Type B pancreatic cell (in vitro differentiated cells): Measurements from ENCODE around the gene TMTC4. TPM values are rescaled to one million over a fixed set of nuclear protein-coding genes. Genes with fewer than 3 reads are reported as not detected.
A peak's percentile ranks its signal among the peaks of the same experiment; 100 is the strongest.

Experiments
- DNase-seq: peaks from one replicate; pipeline ENCODE4 v3.0.0; 2021; ENCODE audit warnings: mixed read lengths; ENCODE audit not compliant: unreplicated experiment; ENCODE audit errors: extremely low spot score
- H3K27ac Mint-ChIP-seq: 2 replicates; pipeline ENCODE4 v1.8.0; 2021; ENCODE audit warnings: mild to moderate bottlenecking, mixed read lengths
- H3K27me3 Mint-ChIP-seq: 2 replicates; pipeline ENCODE4 v1.8.0; 2021; ENCODE audit warnings: mixed read lengths
- H3K36me3 Mint-ChIP-seq: 2 replicates; pipeline ENCODE4 v1.8.0; 2021; ENCODE audit warnings: mixed read lengths
- H3K4me1 Mint-ChIP-seq: one replicate; pipeline ENCODE4 v1.8.0; 2021; ENCODE audit warnings: mixed read lengths; ENCODE audit not compliant: unreplicated experiment
- H3K4me3 Mint-ChIP-seq: 2 replicates; pipeline ENCODE4 v1.8.0; 2021; ENCODE audit warnings: mild to moderate bottlenecking, mixed read lengths
- H3K9me3 Mint-ChIP-seq: 2 replicates; pipeline ENCODE4 v1.8.0; 2021; ENCODE audit warnings: mixed read lengths
- long read RNA-seq: library from polyadenylated mRNA; unstranded; transcript quantifications from one replicate; pipeline ENCODE4 v2.0.0, GENCODE V29; 2020
- total RNA-seq: library from RNA; stranded (reverse); gene quantifications from 2 replicates; pipeline ENCODE4 v1.2.1, GENCODE V29; 2021; ENCODE audit warnings: low replicate concordance
- TF ChIP-seq, protein P1 (sequence below): fragments of 200-600 bp; sonication (generic); conservative IDR thresholded peaks from 2 replicates; pipeline ENCODE4 v1.5.0; 2021; ENCODE audit warnings: antibody characterized with exemption, mild to moderate bottlenecking

The TMTC4 gene, protein sequence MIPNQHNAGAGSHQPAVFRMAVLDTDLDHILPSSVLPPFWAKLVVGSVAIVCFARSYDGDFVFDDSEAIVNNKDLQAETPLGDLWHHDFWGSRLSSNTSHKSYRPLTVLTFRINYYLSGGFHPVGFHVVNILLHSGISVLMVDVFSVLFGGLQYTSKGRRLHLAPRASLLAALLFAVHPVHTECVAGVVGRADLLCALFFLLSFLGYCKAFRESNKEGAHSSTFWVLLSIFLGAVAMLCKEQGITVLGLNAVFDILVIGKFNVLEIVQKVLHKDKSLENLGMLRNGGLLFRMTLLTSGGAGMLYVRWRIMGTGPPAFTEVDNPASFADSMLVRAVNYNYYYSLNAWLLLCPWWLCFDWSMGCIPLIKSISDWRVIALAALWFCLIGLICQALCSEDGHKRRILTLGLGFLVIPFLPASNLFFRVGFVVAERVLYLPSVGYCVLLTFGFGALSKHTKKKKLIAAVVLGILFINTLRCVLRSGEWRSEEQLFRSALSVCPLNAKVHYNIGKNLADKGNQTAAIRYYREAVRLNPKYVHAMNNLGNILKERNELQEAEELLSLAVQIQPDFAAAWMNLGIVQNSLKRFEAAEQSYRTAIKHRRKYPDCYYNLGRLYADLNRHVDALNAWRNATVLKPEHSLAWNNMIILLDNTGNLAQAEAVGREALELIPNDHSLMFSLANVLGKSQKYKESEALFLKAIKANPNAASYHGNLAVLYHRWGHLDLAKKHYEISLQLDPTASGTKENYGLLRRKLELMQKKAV
- total RNA-seq, result 44.5 and 45.2 TPM in 2 replicates
- long read RNA-seq, transcript TMTC4-203 (18 exons, 3,483 nt), result minor isoform, 26 of 164 reads
- long read RNA-seq, transcript TMTC4-202 (19 exons, 3,602 nt), result major isoform, 39 of 164 reads
- long read RNA-seq, partial matches to known transcripts, result 59 of 164 reads
- long read RNA-seq, other reads (novel, unspliced or antisense), result 40 of 164 reads

DNA sequence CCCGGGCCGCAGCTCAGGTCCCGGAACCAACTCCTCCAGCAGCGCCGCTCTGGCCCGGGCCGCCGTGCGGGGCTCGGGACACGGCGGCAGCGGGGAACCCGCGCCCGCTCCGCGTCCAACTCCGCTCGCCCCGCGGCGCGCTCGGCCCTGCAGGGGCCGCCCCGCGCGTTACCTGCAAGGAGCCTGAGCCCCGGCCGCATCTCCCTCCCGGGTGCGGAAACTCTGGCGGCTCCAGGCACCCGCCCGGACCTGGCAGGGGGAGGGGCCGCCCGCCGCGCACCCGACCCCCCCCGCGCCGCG lies at the start of gene TMTC4:
TMTC4 (minus strand) TSS at position 224 of the 300 bp plus-strand sequence. CDS start 4,433 bp downstream, outside the sequence.
- Mint-ChIP-seq H3K4me3 (peak within 1 kb of the TSS; percentile 95), H3K27ac (peak within 1 kb of the TSS; percentile 94), H3K4me1 (peaks cover 31% of the 10 kb centered on the region), H3K27me3 (peaks cover 10% of the 10 kb centered on the region), H3K9me3 (no peaks in the 10 kb centered on the region), H3K36me3 (peaks cover 4% of the 10 kb centered on the region)
- TF ChIP-seq, protein P1, sequence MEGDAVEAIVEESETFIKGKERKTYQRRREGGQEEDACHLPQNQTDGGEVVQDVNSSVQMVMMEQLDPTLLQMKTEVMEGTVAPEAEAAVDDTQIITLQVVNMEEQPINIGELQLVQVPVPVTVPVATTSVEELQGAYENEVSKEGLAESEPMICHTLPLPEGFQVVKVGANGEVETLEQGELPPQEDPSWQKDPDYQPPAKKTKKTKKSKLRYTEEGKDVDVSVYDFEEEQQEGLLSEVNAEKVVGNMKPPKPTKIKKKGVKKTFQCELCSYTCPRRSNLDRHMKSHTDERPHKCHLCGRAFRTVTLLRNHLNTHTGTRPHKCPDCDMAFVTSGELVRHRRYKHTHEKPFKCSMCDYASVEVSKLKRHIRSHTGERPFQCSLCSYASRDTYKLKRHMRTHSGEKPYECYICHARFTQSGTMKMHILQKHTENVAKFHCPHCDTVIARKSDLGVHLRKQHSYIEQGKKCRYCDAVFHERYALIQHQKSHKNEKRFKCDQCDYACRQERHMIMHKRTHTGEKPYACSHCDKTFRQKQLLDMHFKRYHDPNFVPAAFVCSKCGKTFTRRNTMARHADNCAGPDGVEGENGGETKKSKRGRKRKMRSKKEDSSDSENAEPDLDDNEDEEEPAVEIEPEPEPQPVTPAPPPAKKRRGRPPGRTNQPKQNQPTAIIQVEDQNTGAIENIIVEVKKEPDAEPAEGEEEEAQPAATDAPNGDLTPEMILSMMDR, result no peak
- no peak for DNase-seq

DNA sequence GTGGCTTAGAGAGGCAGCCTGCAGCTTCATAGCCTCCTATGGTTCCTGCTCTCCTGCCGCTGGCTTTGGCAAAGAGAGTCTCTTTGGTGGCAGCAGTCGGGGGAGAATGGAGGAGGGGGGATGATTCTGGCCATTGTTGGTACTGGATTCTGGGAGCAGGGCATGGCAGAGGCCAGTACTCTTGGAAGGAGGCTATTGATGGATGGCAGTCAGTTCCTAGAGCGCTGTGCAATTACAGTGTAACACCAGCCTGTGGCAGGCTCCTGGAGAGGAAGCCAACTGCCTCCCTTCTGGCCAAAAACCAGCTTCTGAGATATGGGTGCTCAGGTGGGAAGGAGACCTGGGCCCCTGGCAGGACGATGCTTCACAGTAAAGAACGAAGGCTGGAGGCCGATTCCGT lies 47.9 kb upstream of the TMTC4 start:
- no peak for DNase-seq

DNA sequence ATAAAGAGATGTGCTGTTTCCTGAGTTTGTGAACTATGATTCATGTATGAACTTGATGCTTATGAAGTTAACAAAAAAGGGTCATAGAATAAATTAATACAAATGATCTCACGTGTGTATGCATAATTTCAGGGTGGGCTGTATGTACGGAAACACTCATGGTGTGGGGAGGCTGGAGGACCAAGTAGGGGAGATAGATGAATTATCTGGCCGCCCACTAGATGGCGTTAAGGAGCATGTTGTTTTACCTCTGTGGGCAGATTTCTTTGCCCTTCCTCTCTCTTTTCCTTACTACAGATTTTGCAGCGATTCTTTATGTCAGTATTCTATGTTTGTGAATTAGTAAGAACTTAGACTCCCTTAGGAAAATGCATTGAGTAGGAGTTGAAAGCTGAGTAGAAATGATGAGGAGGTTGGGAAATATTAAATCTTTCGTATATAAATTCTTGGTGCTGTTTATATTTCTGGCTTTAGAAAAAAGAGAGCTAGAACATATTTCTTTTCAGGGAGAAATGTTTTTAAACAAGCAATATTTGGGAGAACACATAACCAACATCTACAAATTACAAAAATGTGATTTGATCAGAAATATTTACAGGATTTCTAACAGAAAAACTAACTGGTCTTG lies 47.4 kb upstream of the TMTC4 start:
- Mint-ChIP-seq H3K27ac (no peak overlapping the region), H3K36me3 (peaks cover 2% of the 10 kb centered on the region), H3K27me3 (peaks cover 1% of the 10 kb centered on the region), H3K9me3 (peaks cover 7% of the 10 kb centered on the region), H3K4me1 (peaks cover 19% of the 10 kb centered on the region), H3K4me3 (no peak overlapping the region)
- TF ChIP-seq, protein P1, result peak; percentile 86
- no peak for DNase-seq

More for the DNA sequence above, 47.9 kb upstream of the TMTC4 start:
- no peak overlapping the region for H3K27ac Mint-ChIP-seq
- H3K4me3 Mint-ChIP-seq, result no peak overlapping the region
- TF ChIP-seq, protein P1, result no peak
- H3K27me3 Mint-ChIP-seq, result no peaks in the 10 kb centered on the region
- H3K4me1 Mint-ChIP-seq, result peaks cover 19% of the 10 kb centered on the region
- H3K36me3 Mint-ChIP-seq, result peaks cover 3% of the 10 kb centered on the region
- H3K9me3 Mint-ChIP-seq, result peaks cover 7% of the 10 kb centered on the region

DNA sequence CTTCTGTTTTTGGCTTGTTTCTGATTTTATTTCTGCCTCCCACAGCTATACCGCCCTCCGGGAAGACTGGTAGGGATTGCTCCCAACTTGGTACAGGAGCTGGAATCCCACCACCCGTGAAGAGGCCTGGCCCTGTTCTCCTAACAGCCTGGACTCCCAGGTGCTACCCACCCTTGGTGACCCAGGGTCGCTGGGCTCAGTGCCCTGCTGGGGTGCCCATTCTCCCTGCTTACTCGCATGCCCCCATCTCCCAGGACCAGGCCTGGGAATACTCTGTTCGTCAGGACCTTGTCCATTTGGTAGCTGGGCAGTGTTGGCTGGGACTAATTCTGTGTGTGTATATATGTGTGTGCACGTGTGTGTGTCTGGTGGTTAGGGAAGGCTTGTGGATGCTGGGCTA lies 41.0 kb upstream of the TMTC4 start:
- no peaks in the 10 kb centered on the region for H3K9me3 Mint-ChIP-seq
- no peaks in the 10 kb centered on the region for H3K36me3 Mint-ChIP-seq
- no peak overlapping the region for H3K4me3 Mint-ChIP-seq
- H3K4me1 Mint-ChIP-seq, result no peaks in the 10 kb centered on the region
- TF ChIP-seq, protein P1, result no peak
- H3K27ac Mint-ChIP-seq, result no peak overlapping the region
- peaks cover 4% of the 10 kb centered on the region for H3K27me3 Mint-ChIP-seq
- no peak for DNase-seq

DNA sequence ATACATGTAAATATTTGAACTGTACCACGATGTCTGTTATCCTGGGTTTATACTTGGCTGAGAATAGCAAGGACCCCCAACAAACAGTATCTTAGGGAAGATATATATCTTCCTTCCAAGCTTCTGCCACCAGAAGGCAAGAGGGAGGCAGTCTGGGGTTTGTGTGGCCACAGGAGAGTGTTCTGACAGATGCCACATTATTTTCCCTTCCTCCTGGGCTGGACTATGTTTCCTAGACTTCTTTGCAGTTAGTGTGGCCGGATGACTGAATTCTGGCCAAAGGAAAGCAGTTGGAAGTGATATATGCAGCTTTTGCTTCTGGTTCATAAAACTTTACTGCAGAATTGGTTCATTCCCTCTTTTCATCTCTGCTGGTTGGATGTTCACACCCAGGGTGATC lies 39.9 kb upstream of the TMTC4 start:
- TF ChIP-seq, protein P1, result no peak
- H3K36me3 Mint-ChIP-seq, result no peaks in the 10 kb centered on the region
- H3K4me1 Mint-ChIP-seq, result no peaks in the 10 kb centered on the region
- H3K4me3 Mint-ChIP-seq, result no peak overlapping the region
- no peak for DNase-seq
- peaks cover 4% of the 10 kb centered on the region for H3K27me3 Mint-ChIP-seq
- no peaks in the 10 kb centered on the region for H3K9me3 Mint-ChIP-seq
- no peak overlapping the region for H3K27ac Mint-ChIP-seq
